HG02938 (cell line): ENCODE measurements around the gene POLDIP2.

ENCODE experiments used
- ATAC-seq: cut with Tn5 transposase; IDR thresholded peaks from one replicate; pipeline ENCODE4 v1.9.1; 2021; ENCODE audit warnings: mild to moderate bottlenecking, moderate library complexity; ENCODE audit not compliant: unreplicated experiment

The POLDIP2 gene

DNA sequence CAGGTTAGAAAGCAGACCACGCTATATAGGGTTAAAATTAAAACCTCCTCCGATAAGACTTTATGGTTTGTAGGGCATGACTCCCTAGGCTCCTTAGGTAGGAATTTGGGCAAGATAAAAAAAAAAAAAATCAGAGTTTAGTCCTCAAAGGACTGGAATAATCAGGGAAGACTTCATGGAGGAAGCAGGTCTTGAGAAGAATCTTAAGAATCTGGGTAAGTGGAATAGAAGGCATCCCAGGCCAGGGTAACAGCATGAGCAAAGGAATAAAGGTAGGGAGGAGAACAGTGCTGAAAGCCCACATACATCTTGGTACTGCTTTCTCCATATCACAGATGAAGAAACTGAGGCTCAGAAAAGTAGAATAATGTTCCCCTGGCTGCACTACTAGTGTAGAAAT is 33.2 kb upstream of the POLDIP2 start:
- ATAC-seq, result no peak

DNA sequence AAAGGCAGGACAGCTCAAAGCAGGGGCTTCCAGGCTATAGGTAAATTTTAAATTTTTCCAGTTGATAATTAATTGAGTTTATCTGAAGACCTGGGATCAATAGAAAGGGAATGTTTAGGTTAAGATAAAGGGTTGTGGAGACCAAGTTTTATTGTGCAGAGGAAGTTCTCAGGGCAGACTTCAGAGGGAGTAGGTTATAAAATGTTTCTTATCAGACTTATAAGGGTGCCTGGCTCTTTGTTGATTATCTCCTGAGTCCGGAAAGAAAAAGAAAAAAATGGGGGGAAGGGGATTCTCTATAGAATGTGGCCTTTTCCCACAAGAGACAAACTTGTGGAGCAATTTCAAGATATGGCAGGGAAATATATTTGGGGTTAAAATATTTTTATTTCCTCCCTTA is 32.8 kb upstream of the POLDIP2 start:
- ATAC-seq, result no peak

DNA sequence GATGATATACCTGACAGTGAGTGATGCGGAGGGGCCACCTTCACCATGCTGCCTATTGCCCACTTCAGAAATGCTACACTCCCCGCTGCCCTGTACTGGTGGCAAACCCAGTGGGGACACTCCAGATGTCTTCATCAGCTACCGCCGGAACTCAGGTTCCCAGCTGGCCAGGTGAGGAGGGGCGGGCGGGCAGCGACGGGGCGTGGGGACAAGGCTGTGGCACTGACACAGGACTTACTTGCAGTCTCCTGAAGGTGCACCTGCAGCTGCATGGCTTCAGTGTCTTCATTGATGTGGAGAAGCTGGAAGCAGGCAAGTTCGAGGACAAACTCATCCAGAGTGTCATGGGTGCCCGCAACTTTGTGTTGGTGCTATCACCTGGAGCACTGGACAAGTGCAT is 30.8 kb upstream of the POLDIP2 start:
- ATAC-seq, result no peak

DNA sequence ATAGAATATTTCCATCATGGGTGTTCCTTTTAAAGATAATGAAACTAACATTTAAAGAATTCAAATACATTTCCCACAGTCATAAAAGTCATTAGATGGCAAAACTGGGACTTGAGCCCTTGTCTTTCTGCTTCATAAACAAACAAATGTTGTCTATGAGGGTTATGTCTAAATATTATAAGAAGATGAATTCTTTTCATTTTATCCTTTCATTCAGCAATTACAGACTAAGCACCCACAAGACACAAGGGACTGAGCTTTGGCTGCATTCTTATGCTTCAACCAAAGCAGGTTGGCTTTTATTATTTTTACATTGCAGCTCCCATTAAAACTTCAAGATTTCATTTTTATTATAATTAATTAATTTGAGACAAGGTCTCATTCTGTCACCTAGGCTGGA is 29.1 kb upstream of the POLDIP2 start:
- ATAC-seq, result no peak

DNA sequence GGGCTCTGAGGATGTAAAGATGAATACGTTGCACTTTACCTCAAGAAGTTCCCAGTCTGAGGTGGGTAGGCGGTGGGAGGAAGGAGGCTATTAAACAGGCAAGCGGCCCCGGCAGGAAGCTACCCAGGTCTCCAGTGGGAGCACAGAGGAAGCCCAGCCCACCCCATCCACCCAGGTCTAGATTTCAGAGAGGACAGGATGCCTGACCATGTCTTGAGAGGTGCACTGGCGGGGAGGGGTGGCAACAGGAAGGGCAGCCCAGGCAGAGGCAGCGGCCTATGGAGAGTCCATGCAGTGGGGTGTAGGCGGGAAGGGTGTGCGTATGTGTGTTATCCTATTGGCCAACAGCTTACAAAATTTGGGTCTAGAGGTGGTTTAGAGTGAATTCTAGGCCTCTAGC is 28.1 kb upstream of the POLDIP2 start:
- no peak for ATAC-seq

DNA sequence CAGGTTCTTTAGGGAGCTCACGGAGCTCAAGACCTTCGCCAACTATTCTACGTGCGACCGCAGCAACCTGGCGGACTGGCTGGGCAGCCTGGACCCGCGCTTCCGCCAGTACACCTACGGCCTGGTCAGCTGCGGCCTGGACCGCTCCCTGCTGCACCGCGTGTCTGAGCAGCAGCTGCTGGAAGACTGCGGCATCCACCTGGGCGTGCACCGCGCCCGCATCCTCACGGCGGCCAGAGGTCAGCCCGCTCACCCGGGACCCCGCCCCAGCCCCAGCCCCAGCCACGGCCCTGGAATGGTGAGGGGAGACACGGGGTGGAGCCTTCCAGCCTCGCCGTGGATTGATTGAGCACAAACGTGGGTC is 27.7 kb upstream of the POLDIP2 start:
- ATAC-seq, result peak; percentile 7

DNA sequence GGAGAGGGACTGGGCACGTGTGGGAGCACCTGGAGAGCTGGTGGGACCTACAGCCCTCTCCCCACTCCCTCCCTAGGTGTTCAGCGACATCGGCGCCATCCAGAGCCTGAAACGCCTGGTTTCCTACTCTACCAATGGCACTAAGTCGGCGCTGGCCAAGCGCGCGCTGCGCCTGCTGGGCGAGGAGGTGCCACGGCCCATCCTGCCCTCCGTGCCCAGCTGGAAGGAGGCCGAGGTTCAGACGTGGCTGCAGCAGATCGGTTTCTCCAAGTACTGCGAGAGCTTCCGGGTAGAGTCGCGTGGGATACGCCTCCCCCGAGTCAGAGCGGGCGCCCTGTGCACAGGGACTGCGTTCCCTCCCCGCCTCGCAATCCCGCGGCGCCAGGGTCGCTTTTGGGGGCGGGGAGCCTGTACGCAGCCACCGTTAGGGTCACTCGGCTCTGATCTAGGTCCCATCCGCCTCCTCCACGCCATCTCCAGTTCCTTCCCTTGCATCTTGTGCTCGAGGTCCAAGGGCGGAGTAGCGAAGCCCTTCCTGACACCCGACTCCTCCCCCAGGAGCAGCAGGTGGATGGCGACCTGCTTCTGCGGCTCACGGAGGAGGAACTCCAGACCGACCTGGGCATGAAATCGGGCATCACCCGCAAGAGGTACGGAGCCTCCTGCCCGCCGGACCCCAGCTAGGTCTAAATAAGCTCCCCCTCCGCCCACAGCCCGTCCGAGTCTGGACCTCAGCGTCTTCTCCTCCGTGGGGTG is 27.1 kb upstream of the POLDIP2 start:
- ATAC-seq, result peak; percentile 67

DNA sequence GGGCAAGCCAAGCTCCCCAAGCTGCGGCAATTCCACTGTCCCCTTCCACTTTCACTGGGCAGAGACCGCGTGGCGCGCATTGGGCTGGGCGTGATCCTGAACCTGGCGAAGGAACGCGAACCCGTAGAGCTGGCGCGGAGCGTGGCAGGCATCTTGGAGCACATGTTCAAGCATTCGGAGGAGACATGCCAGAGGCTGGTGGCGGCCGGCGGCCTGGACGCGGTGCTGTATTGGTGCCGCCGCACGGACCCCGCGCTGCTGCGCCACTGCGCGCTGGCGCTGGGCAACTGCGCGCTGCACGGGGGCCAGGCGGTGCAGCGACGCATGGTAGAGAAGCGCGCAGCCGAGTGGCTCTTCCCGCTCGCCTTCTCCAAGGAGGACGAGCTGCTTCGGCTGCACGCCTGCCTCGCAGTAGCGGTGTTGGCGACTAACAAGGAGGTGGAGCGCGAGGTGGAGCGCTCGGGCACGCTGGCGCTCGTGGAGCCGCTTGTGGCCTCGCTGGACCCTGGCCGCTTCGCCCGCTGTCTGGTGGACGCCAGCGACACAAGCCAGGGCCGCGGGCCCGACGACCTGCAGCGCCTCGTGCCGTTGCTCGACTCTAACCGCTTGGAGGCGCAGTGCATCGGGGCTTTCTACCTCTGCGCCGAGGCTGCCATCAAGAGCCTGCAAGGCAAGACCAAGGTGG is 24.0 kb upstream of the POLDIP2 start:
- no peak for ATAC-seq

DNA sequence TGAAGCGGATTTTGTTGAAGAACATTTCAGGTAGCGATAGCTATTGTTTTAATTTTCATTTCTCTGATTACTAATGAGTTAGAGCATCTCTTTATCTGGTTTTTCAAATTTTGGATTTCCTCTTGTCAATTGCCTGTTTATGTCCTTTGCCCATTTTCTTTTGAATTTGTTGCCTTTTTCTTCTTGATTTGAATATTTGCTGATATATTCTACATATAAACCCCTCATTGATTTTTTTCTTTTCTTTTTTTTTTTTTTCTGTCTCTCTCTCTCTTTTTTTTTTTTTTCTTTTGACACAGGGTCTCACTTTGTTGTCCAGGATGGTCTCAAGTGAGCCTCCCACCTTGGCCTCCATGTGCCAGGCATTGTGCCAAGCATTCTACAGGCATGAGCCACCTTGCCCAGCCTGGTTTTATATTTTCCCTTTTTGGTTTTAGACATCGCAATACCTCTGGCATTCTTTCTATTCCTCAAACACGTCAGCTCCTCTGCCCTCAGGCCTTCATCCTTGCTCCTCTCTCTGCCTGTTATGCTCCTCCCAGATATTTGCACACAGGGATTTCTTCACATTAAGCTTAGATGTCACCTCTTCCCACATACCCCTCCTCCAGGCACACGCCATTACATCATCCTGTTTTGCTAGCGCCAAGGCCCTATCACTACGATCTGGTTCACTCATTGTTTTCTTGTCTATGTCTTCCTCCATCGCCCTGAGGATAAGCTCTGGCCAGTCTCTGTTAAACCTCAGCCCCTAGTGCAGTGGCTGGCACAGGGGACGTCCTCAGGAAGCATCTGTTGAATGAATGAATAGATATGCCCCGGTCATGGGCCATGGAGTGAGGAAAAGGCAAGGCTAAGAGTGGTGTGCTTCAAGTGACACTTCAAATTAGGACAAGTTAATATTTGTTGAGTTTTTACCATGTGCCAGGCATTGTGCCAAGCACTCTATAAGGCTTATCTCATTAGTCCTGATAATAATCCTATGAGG is 22.8 kb upstream of the POLDIP2 start:
- ATAC-seq, result no peak

DNA sequence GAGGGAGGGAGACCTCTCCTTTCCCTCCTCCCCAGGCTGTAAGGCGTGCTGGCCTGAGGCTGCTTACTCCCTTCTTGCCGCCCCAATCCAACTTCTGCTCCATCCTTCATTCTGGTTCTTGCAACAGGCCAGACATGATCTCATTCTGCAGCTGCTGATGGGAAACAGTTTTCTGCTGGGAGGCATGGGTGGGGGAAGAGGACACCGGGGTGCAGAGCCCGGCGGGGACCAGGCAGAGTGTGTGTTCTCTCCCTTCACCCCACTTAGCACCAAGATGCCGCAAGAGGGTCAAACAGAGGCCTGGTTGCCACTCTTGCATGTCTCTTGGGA is 15.6 kb upstream of the POLDIP2 start:
- ATAC-seq, result no peak

DNA sequence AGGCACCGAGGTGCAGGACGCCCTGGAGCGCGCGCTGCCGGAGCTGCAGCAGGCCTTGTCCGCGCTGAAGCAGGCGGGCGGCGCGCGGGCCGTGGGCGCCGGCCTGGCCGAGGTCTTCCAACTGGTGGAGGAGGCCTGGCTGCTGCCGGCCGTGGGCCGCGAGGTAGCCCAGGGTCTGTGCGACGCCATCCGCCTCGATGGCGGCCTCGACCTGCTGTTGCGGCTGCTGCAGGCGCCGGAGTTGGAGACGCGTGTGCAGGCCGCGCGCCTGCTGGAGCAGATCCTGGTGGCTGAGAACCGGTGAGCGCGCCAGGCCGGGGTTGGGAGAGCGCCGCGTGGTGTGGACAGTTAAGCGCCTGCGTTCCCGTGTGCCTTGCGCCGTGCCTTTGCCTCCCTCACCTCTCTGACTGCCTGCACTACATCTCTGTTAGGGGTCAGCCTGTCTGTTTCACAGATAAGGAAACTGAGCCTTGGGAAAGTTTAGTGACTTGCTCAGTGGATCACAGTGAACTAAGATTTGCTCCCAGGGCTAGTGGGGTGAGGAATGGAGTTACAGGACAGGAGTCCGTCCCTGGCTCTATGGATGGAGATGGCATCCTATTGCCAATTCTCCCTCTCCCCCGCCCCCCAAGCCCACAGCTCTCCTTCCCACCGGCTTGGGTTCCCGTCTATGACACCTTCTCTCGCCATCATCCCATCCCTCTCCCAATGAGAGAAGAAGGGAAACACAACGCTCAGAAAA is 15.0 kb upstream of the POLDIP2 start:
- ATAC-seq, result peak; percentile 24

DNA sequence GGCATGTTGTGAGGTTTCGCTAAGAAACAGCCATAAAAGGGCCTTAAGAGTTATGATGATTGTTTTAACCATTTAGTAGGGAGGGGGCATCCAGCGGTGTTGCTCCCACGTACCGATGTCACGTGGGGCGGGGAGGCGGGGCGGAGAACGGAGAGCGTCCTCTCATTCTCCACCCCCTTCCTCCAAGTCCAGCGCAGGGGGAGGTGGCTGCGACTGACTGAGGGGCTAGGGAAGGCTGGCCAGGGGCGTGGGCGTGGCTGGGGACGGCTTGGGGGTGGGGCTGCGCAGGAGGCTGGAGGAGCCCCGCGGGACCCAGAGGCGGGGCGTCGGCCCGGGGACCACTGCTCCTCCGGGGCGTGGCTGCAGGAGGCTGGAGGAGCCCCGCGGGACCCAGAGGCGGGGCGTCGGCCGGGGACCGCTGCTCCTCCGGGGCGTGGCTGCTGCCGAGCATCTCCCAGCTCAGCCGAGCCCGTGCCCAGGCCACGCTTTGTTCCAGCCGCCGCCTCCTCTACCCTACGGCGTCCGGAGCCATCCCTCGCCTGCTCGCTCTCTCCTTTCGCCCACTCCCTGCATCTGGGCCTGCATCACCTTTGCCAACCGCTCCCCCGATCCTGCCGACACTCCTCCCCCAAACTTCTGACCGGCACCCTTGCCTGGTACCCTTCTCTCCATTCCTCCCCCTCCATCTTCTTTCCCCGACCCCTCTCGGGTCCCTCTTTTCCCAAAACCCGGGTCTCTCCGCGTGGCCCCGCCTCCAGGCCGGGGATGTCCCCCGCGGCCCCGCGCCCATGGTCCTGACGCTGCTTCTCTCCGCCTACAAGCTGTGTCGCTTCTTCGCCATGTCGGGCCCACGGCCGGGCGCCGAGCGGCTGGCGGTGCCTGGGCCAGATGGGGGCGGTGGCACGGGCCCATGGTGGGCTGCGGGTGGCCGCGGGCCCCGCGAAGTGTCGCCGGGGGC is 14.2 kb upstream of the POLDIP2 start, which contains the start of gene SARM1:
Gene SARM1, plus strand, starts transcription at position 450 of the 958 bp plus-strand sequence. Its CDS starts 339 bp downstream, at position 789.
- peak; percentile 70 for ATAC-seq

DNA sequence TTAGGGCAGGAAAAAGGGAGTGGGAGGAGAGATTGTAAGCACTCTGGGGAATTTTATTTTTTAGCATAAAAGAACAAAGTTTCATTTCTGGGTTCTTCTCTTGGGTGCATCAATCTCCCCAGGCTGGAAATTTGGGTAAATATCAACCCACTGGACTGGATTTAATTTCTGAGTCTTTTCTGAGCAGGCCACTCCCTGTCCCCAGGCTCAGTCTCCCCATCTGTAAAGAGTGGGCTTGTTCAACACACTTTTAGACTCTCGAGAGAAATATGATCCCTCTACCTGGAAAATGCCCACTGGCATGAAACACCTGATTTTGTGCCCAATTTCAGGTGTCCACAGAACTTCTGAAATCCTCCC is 13.4 kb upstream of the POLDIP2 start:
- no peak for ATAC-seq

- ATAC-seq, result no peak
Measured at GRCh38 chr17:28370035-28370743, 12.9 kb upstream of the POLDIP2 start, which contains the start of gene VTN. TSS of gene VTN (minus strand) at chr17:28370307. CDS start at chr17:28370203, 104 bp downstream.

GRCh38 chr17:28369684-28370034 is 12.3 kb upstream of the POLDIP2 start:
- no peak for ATAC-seq

GRCh38 chr17:28368915-28369683 is 11.8 kb upstream of the POLDIP2 start:
- ATAC-seq, result no peak

DNA sequence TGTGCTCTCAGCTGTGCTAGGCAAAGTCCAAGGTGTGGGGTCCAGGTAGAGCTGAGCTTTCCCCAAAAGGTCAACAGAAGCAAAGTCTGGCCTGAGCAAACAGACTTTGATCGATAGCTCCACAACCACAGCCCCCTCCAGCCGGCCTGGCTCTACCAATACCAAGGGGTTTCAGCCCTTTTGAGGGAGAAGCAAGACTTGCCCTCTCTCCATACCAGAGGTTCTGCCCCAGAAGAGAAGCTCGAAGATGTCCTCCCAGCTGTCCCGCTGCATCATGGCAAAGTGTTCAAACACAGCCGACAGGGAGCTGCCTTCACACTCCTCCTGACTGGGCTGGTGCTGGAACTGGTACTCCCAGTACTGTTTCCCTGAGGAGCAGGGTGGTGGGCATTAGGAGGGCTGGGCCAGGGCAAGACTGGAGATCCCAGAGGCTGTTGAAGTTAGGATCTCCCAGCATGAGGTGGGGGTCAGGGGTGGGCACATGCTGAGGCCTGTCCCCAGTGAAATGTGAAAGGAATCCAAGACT is 11.0 kb upstream of the POLDIP2 start:
- no peak for ATAC-seq

GRCh38 chr17:28367641-28368305 is 10.4 kb upstream of the POLDIP2 start:
- no peak for ATAC-seq
